Thoracic aorta (tissue), 2 donors: ENCODE results near the gene PJA2. TPM values are rescaled to one million over a fixed set of nuclear protein-coding genes. Genes with fewer than 3 reads are reported as not detected.

Experiments used
- ATAC-seq: fragments of 150-250 bp; one replicate; pipeline ENCODE4 v1.8.0; 2017; ENCODE audit warnings: low read depth; ENCODE audit not compliant: insufficient number of reproducible peaks, low FRiP score
- DNase-seq: peaks from one replicate; pipeline ENCODE4 v3.0.0-alpha.2; 2020; ENCODE audit warnings: low spot score
- H3K27ac ChIP-seq, 2 donors: fragments of 200-600 bp; sonication (generic); 1 replicate in 1 of 2; 2 replicates in 1 of 2; pipeline ENCODE4 v1.5.1; 2016; ENCODE audit warnings: mild to moderate bottlenecking in 2 of 2, moderate library complexity in 2 of 2
- H3K27me3 ChIP-seq: fragments of 200-600 bp; sonication (generic); replicated peaks from 2 replicates; pipeline ENCODE4 v1.6.0; 2016; ENCODE audit warnings: mild to moderate bottlenecking; ENCODE audit not compliant: insufficient read depth
- H3K36me3 ChIP-seq: fragments of 200-600 bp; sonication (generic); one replicate; pipeline ENCODE4 v1.5.1; 2016
- H3K4me1 ChIP-seq, 2 donors: fragments of 200-600 bp; sonication (generic); 1 replicate in 1 of 2; 2 replicates in 1 of 2; pipeline versions ENCODE4 v1.5.1 to v1.6.0; 2016; ENCODE audit warnings: low read depth in 2 of 2, mild to moderate bottlenecking in 1 of 2; ENCODE audit not compliant: control insufficient read depth in 1 of 2
- H3K4me3 ChIP-seq: fragments of 200-600 bp; sonication (generic); 2 replicates; pipeline ENCODE4 v1.5.1; 2016; ENCODE audit warnings: mild to moderate bottlenecking
- H3K9me3 ChIP-seq: fragments of 200-600 bp; sonication (generic); 2 replicates; pipeline ENCODE4 v1.5.1; 2016
- CTCF ChIP-seq: fragments of 200-600 bp; sonication (generic); IDR thresholded peaks from one replicate; pipeline ENCODE4 v1.5.1; 2019; ENCODE audit warnings: antibody characterized with exemption
- total RNA-seq, 2 donors: library from RNA; depleted of rRNA; stranded (reverse); fragments of >200 nt; gene quantifications; one replicate each; pipeline versions ENCODE4 v1.1.0 to v1.2.3, GENCODE V29; 2016

The PJA2 gene
- total RNA-seq, 2 donors from 2014 or later: 136 to 155 TPM

- no peak for TF ChIP-seq CTCF
- no peaks in the 10 kb centered on the region for H3K9me3 ChIP-seq
- H3K27ac ChIP-seq: no peak overlapping the region
- no peak overlapping the region for H3K4me3 ChIP-seq
- H3K36me3 ChIP-seq: peaks cover 21% of the 10 kb centered on the region
- no peak for ATAC-seq
- no peak for DNase-seq
- H3K4me1 ChIP-seq: peaks cover 9 to 14% of the 10 kb centered on the region in 2 donors
- H3K27me3 ChIP-seq: no peaks in the 10 kb centered on the region
Observed at GRCh38 chr5:109364977-109365376, 44.8 kb downstream of the PJA2 start.

GRCh38 chr5:109359642-109360041 is 50.1 kb downstream of the PJA2 start:
- H3K27me3 ChIP-seq: no peaks in the 10 kb centered on the region
- TF ChIP-seq CTCF: no peak
- no peak overlapping the region for H3K4me3 ChIP-seq
- no peaks in the 10 kb centered on the region for H3K9me3 ChIP-seq
- H3K36me3 ChIP-seq: peaks cover 8% of the 10 kb centered on the region
- peaks cover 6 to 13% of the 10 kb centered on the region in 2 donors for H3K4me1 ChIP-seq
- no peak for DNase-seq
- ATAC-seq: no peak
- H3K27ac ChIP-seq: no peak overlapping the region

GRCh38 chr5:109357807-109358206 is 52.0 kb downstream of the PJA2 start:
- DNase-seq (no peak), ATAC-seq (no peak)
- Histone ChIP-seq H3K4me3 (no peak overlapping the region), H3K36me3 (peaks cover 8% of the 10 kb centered on the region), H3K27ac (no peak overlapping the region), H3K4me1 (peaks cover 3 to 11% of the 10 kb centered on the region in 2 donors), H3K9me3 (no peaks in the 10 kb centered on the region), H3K27me3 (no peaks in the 10 kb centered on the region)
- no peak for TF ChIP-seq CTCF

- DNase-seq: no peak
- no peak for TF ChIP-seq CTCF
Observed at GRCh38 chr5:109354761-109355160, 55.0 kb downstream of the PJA2 start.

GRCh38 chr5:109351988-109352864 is 57.5 kb downstream of the PJA2 start:
- Histone ChIP-seq H3K4me3 (no peak overlapping the region), H3K36me3 (no peaks in the 10 kb centered on the region), H3K9me3 (no peaks in the 10 kb centered on the region), H3K4me1 (peaks cover 10 to 37% of the 10 kb centered on the region in 2 donors), H3K27ac (no peak overlapping the region), H3K27me3 (no peaks in the 10 kb centered on the region)
- TF ChIP-seq CTCF: no peak
- ATAC-seq: no peak
- no peak for DNase-seq

More at GRCh38 chr5:109354761-109355160, 55.0 kb downstream of the PJA2 start:
- Histone ChIP-seq H3K27me3 (no peaks in the 10 kb centered on the region), H3K4me1 (peaks cover 0 to 19% of the 10 kb centered on the region in 2 donors), H3K9me3 (no peaks in the 10 kb centered on the region), H3K36me3 (no peaks in the 10 kb centered on the region), H3K4me3 (no peak overlapping the region), H3K27ac (no peak overlapping the region)
- no peak for ATAC-seq
